ENCODE measurements around the gene MYO3B.

Gene MYO3B

DNA sequence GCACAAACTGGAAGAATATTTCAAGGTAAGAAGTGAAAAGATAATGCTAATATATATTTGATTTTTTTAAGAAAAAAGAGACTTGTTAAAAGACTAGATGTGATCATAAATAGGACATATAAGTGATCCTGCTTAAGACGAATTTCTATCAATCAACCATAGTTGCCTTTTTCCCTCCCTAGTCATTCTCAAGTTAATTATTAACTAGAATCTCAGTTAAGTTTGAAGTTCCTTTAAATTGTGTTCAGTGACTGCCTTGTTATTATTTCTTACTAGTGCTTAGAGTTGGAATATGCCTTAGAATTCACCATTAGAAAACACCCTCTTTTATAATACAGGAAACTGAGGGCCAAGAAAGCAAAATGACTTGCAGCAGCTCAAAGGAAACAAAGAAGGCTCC is 395.7 kb downstream of the MYO3B start:
- H2BK120ac ChIP-seq (ENCODE audit: low read depth, low read length) = no peak overlapping the region
- H2BK5ac ChIP-seq (ENCODE audit: low read depth, low read length, poor library complexity, severe bottlenecking) = no peak overlapping the region
- H4K91ac ChIP-seq (ENCODE audit: low read length) = no peak overlapping the region
- H2BK12ac ChIP-seq (ENCODE audit: low read length in 2 of 2) = no peak overlapping the region
- no peak overlapping the region for H2AFZ ChIP-seq (ENCODE audit: low read depth, low read length)
- no peak overlapping the region for H3K27ac ChIP-seq (ENCODE audit: low read length, poor library complexity, severe bottlenecking)
- H3K27me3 ChIP-seq (ENCODE audit: control insufficient read depth in 1 of 2, insufficient read depth in 1 of 2, low read length in 2 of 2) = no peaks in the 10 kb centered on the region
- H3K36me3 ChIP-seq (ENCODE audit: control insufficient read depth in 1 of 2, insufficient read depth in 2 of 2, low read depth in 1 of 2, low read length in 2 of 2) = no peaks in the 10 kb centered on the region
- H4K8ac ChIP-seq (ENCODE audit: low read length) = no peak overlapping the region
- no peak overlapping the region for H3K9ac ChIP-seq (ENCODE audit: low read length)
- WGBS = no CpG with 5 or more reads among the region's 1 CpG
- H3K79me1 ChIP-seq (replicated peaks; ENCODE audit: low read length, poor library complexity, severe bottlenecking) = no peaks in the 10 kb centered on the region
- no peak overlapping the region for H3K4me3 ChIP-seq (ENCODE audit: insufficient read depth in 1 of 2, low read depth in 1 of 2, low read length in 2 of 2)
- no peak overlapping the region for H2BK15ac ChIP-seq (ENCODE audit: low read depth, poor library complexity, severe bottlenecking)
- H3K23ac ChIP-seq (ENCODE audit: low read length in 2 of 2) = no peak overlapping the region
- H3K4me1 ChIP-seq (ENCODE audit: control insufficient read depth, insufficient read depth, low read depth, low read length) = no peaks in the 10 kb centered on the region
- DNase-seq = no peak
- H3K4me2 ChIP-seq (ENCODE audit: low read length, poor library complexity, severe bottlenecking) = no peak overlapping the region
- H3K14ac ChIP-seq (ENCODE audit: low read length in 2 of 2) = no peak overlapping the region
- no peaks in the 10 kb centered on the region for H3K9me3 ChIP-seq (ENCODE audit: control insufficient read depth, low read length)
- no peak overlapping the region for H3K4ac ChIP-seq (ENCODE audit: low read depth in 1 of 2, low read length in 2 of 2)
- H2AK5ac ChIP-seq (ENCODE audit: low read length, severe bottlenecking) = no peak overlapping the region
- H3K18ac ChIP-seq (ENCODE audit: low read depth in 1 of 2, low read length in 2 of 2) = no peak overlapping the region

DNA sequence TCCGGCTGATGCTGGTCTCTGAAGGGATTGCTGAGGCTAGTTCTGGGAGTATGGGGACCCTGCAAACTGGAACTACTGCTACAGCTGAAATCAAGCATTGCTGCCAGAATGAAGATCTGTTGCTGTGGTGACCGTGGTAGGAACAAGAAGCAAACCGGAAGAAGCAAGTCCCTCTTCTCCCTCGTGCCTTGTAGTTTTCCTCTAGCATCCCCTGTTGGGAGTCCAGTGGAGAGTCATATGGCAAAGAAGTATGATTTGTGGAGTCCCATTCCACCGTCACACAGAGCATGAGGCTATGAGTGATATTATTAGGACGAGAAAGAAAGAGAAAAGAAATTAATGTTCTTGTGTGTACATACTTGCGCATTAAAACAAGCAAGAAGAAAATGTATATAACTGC is 398.3 kb downstream of the MYO3B start:
- no peak overlapping the region for H3K27ac ChIP-seq (ENCODE audit: low read length, poor library complexity, severe bottlenecking)
- no peaks in the 10 kb centered on the region for H3K36me3 ChIP-seq (ENCODE audit: control insufficient read depth in 1 of 2, insufficient read depth in 2 of 2, low read depth in 1 of 2, low read length in 2 of 2)
- DNase-seq = no peak
- 90% methylated on average over 5 of the region's 7 CpGs for WGBS
- H3K23ac ChIP-seq (ENCODE audit: low read length in 2 of 2) = no peak overlapping the region
- no peak overlapping the region for H4K91ac ChIP-seq (ENCODE audit: low read length)
- H3K4me3 ChIP-seq (ENCODE audit: insufficient read depth in 1 of 2, low read depth in 1 of 2, low read length in 2 of 2) = no peak overlapping the region
- no peak overlapping the region for H2BK12ac ChIP-seq (ENCODE audit: low read length in 2 of 2)
- H3K4me2 ChIP-seq (ENCODE audit: low read length, poor library complexity, severe bottlenecking) = no peak overlapping the region
- no peak overlapping the region for H3K9ac ChIP-seq (ENCODE audit: low read length)
- no peak overlapping the region for H2BK15ac ChIP-seq (ENCODE audit: low read depth, poor library complexity, severe bottlenecking)
- no peak overlapping the region for H3K18ac ChIP-seq (ENCODE audit: low read depth in 1 of 2, low read length in 2 of 2)
- H3K9me3 ChIP-seq (ENCODE audit: control insufficient read depth, low read length) = no peaks in the 10 kb centered on the region
- H2AK5ac ChIP-seq (ENCODE audit: low read length, severe bottlenecking) = no peak overlapping the region
- no peak overlapping the region for H3K14ac ChIP-seq (ENCODE audit: low read length in 2 of 2)
- H3K4ac ChIP-seq (ENCODE audit: low read depth in 1 of 2, low read length in 2 of 2) = no peak overlapping the region
- no peaks in the 10 kb centered on the region for H3K4me1 ChIP-seq (ENCODE audit: control insufficient read depth, insufficient read depth, low read depth, low read length)
- no peak overlapping the region for H2BK5ac ChIP-seq (ENCODE audit: low read depth, low read length, poor library complexity, severe bottlenecking)
- H3K79me1 ChIP-seq (replicated peaks; ENCODE audit: low read length, poor library complexity, severe bottlenecking) = no peaks in the 10 kb centered on the region
- no peak overlapping the region for H2BK120ac ChIP-seq (ENCODE audit: low read depth, low read length)
- H3K27me3 ChIP-seq (ENCODE audit: control insufficient read depth in 1 of 2, insufficient read depth in 1 of 2, low read length in 2 of 2) = no peaks in the 10 kb centered on the region
- no peak overlapping the region for H4K8ac ChIP-seq (ENCODE audit: low read length)
- no peak overlapping the region for H2AFZ ChIP-seq (ENCODE audit: low read depth, low read length)

DNA sequence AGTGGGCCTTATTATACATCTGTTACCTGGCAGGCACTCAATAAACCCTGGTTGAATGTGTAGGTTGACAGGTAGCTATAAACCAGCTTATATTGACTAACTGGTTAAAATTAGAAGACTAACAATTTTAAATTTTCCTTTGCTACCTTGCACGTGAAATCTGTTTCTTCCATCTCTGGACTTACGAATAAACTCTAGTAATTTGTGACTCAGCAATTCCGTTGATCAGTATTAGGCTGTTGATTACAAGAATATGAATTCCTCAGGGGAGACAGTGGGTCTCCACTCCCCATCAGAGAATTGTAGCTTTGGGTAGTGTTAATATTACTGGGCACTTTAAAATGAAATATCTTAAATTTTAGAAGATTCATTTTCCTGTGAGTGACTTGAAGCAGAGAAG is 399.4 kb downstream of the MYO3B start:
- H4K91ac ChIP-seq (ENCODE audit: low read length) = no peak overlapping the region

GRCh38 chr2:170578606-170579005 is 400.7 kb downstream of the MYO3B start:
- 93% methylated on average over 9 of the region's 10 CpGs for WGBS
- H3K18ac ChIP-seq (ENCODE audit: low read depth in 1 of 2, low read length in 2 of 2) = no peak overlapping the region

More for the DNA sequence above, 399.4 kb downstream of the MYO3B start:
- DNase-seq = no peak
- H3K4me2 ChIP-seq (ENCODE audit: low read length, poor library complexity, severe bottlenecking) = no peak overlapping the region
- H3K23ac ChIP-seq (ENCODE audit: low read length in 2 of 2) = no peak overlapping the region
- H3K4me1 ChIP-seq (ENCODE audit: control insufficient read depth, insufficient read depth, low read depth, low read length) = no peaks in the 10 kb centered on the region
- H3K27ac ChIP-seq (ENCODE audit: low read length, poor library complexity, severe bottlenecking) = no peak overlapping the region
- no peak overlapping the region for H2BK5ac ChIP-seq (ENCODE audit: low read depth, low read length, poor library complexity, severe bottlenecking)
- H4K8ac ChIP-seq (ENCODE audit: low read length) = no peak overlapping the region
- no peak overlapping the region for H3K18ac ChIP-seq (ENCODE audit: low read depth in 1 of 2, low read length in 2 of 2)
- no peaks in the 10 kb centered on the region for H3K27me3 ChIP-seq (ENCODE audit: control insufficient read depth in 1 of 2, insufficient read depth in 1 of 2, low read length in 2 of 2)
- H2AFZ ChIP-seq (ENCODE audit: low read depth, low read length) = no peak overlapping the region
- H3K4me3 ChIP-seq (ENCODE audit: insufficient read depth in 1 of 2, low read depth in 1 of 2, low read length in 2 of 2) = no peak overlapping the region
- no peak overlapping the region for H3K4ac ChIP-seq (ENCODE audit: low read depth in 1 of 2, low read length in 2 of 2)
- no peak overlapping the region for H2BK15ac ChIP-seq (ENCODE audit: low read depth, poor library complexity, severe bottlenecking)
- H3K9ac ChIP-seq (ENCODE audit: low read length) = no peak overlapping the region
- H3K79me1 ChIP-seq (replicated peaks; ENCODE audit: low read length, poor library complexity, severe bottlenecking) = no peaks in the 10 kb centered on the region
- H3K9me3 ChIP-seq (ENCODE audit: control insufficient read depth, low read length) = no peaks in the 10 kb centered on the region
- H3K14ac ChIP-seq (ENCODE audit: low read length in 2 of 2) = no peak overlapping the region
- H3K36me3 ChIP-seq (ENCODE audit: control insufficient read depth in 1 of 2, insufficient read depth in 2 of 2, low read depth in 1 of 2, low read length in 2 of 2) = no peaks in the 10 kb centered on the region
- H2AK5ac ChIP-seq (ENCODE audit: low read length, severe bottlenecking) = no peak overlapping the region
- no peak overlapping the region for H2BK12ac ChIP-seq (ENCODE audit: low read length in 2 of 2)
- 86% methylated on average over 3 of the region's 3 CpGs for WGBS
- H2BK120ac ChIP-seq (ENCODE audit: low read depth, low read length) = no peak overlapping the region

More at GRCh38 chr2:170578606-170579005, 400.7 kb downstream of the MYO3B start:
- H4K91ac ChIP-seq (ENCODE audit: low read length) = no peak overlapping the region
- H3K4me2 ChIP-seq (ENCODE audit: low read length, poor library complexity, severe bottlenecking) = no peak overlapping the region
- H3K4ac ChIP-seq (ENCODE audit: low read depth in 1 of 2, low read length in 2 of 2) = no peak overlapping the region
- H3K14ac ChIP-seq (ENCODE audit: low read length in 2 of 2) = no peak overlapping the region
- H2BK12ac ChIP-seq (ENCODE audit: low read length in 2 of 2) = no peak overlapping the region
- no peak overlapping the region for H4K8ac ChIP-seq (ENCODE audit: low read length)
- H2BK120ac ChIP-seq (ENCODE audit: low read depth, low read length) = no peak overlapping the region
- DNase-seq = no peak
- H3K4me1 ChIP-seq (ENCODE audit: control insufficient read depth, insufficient read depth, low read depth, low read length) = no peaks in the 10 kb centered on the region
- no peak overlapping the region for H3K27ac ChIP-seq (ENCODE audit: low read length, poor library complexity, severe bottlenecking)
- no peak overlapping the region for H2BK15ac ChIP-seq (ENCODE audit: low read depth, poor library complexity, severe bottlenecking)
- H3K36me3 ChIP-seq (ENCODE audit: control insufficient read depth in 1 of 2, insufficient read depth in 2 of 2, low read depth in 1 of 2, low read length in 2 of 2) = no peaks in the 10 kb centered on the region
- no peak overlapping the region for H2AK5ac ChIP-seq (ENCODE audit: low read length, severe bottlenecking)
- no peaks in the 10 kb centered on the region for H3K27me3 ChIP-seq (ENCODE audit: control insufficient read depth in 1 of 2, insufficient read depth in 1 of 2, low read length in 2 of 2)
- H3K23ac ChIP-seq (ENCODE audit: low read length in 2 of 2) = no peak overlapping the region
- H3K79me1 ChIP-seq (replicated peaks; ENCODE audit: low read length, poor library complexity, severe bottlenecking) = no peaks in the 10 kb centered on the region
- H2AFZ ChIP-seq (ENCODE audit: low read depth, low read length) = no peak overlapping the region
- no peaks in the 10 kb centered on the region for H3K9me3 ChIP-seq (ENCODE audit: control insufficient read depth, low read length)
- no peak overlapping the region for H3K9ac ChIP-seq (ENCODE audit: low read length)
- no peak overlapping the region for H3K4me3 ChIP-seq (ENCODE audit: insufficient read depth in 1 of 2, low read depth in 1 of 2, low read length in 2 of 2)
- no peak overlapping the region for H2BK5ac ChIP-seq (ENCODE audit: low read depth, low read length, poor library complexity, severe bottlenecking)
